A673 (cell line): ENCODE results near the gene EFTUD2. TPM values are rescaled to one million over a fixed set of nuclear protein-coding genes. Genes with fewer than 3 reads are reported as not detected.

Source experiments
- BruUV-seq: library from RNA; stranded (reverse); fragments of 400-500 nt; replicated peaks from 2 replicates; lab custom pipeline; 2021; lab: Mats Ljungman, UMichigan
- CTCF ChIA-PET: fragments of 300-600 bp; sonication (Branson Sonifier 250); formaldehyde crosslinking; loops from one replicate; lab custom pipeline; 2022; ENCODE audit warnings: antibody characterized with exemption; lab: Charles Lee
- POLR2A ChIA-PET: fragments of 300-600 bp; sonication (Branson Sonifier 250); formaldehyde crosslinking; loops from one replicate; lab custom pipeline; 2022; ENCODE audit warnings: antibody characterized with exemption; ENCODE audit not compliant: low non-redundant PET; lab: Charles Lee
- DNase-seq: peaks from one replicate; pipeline ENCODE4 v3.0.0-alpha.2; 2015; ENCODE audit warnings: low spot score
- H3K27ac ChIP-seq: fragments of 200-600 bp; sonication (generic); 2 replicates; pipeline ENCODE4 v1.5.1; 2016; ENCODE audit warnings: mixed run types, low read depth, mild to moderate bottlenecking, mixed read lengths, antibody characterized with exemption, low read length; ENCODE audit not compliant: poor library complexity, severe bottlenecking
- H3K27me3 ChIP-seq: fragments of 200-600 bp; sonication (generic); replicated peaks from 2 replicates; pipeline ENCODE4 v1.6.1; 2017; ENCODE audit warnings: mixed run types, low read depth, mild to moderate bottlenecking, mixed read lengths, antibody characterized with exemption, low read length; ENCODE audit not compliant: insufficient read depth, poor library complexity
- H3K36me3 ChIP-seq: fragments of 200-600 bp; sonication (generic); 2 replicates; pipeline ENCODE4 v1.6.1; 2016; ENCODE audit warnings: mixed run types, mild to moderate bottlenecking, mixed read lengths, antibody characterized with exemption, low read length; ENCODE audit not compliant: insufficient read depth, poor library complexity, severe bottlenecking
- H3K4me1 ChIP-seq: fragments of 200-600 bp; sonication (generic); 2 replicates; pipeline ENCODE4 v1.6.1; 2017; ENCODE audit warnings: mixed run types, mild to moderate bottlenecking, mixed read lengths, antibody characterized with exemption, low read length; ENCODE audit not compliant: insufficient read depth, poor library complexity, severe bottlenecking
- H3K4me3 ChIP-seq: fragments of 200-600 bp; sonication (generic); 2 replicates; pipeline ENCODE4 v1.5.1; 2016; ENCODE audit warnings: low read depth, mixed run types, mild to moderate bottlenecking, mixed read lengths, low read length; ENCODE audit not compliant: poor library complexity, severe bottlenecking
- H3K9me3 ChIP-seq: fragments of 200-600 bp; sonication (generic); 2 replicates; pipeline ENCODE4 v1.6.1; 2016; ENCODE audit warnings: mixed run types, low read depth, mild to moderate bottlenecking, mixed read lengths, antibody characterized with exemption, low read length; ENCODE audit not compliant: poor library complexity, severe bottlenecking
- EZH2 ChIP-seq: fragments of 200-600 bp; sonication (generic); IDR thresholded peaks from 2 replicates; pipeline ENCODE4 v1.6.1; 2017; ENCODE audit warnings: borderline replicate concordance, low read depth, mild to moderate bottlenecking, mixed read lengths, antibody characterized with exemption, low read length; ENCODE audit not compliant: poor library complexity, severe bottlenecking
- intact Hi-C: fragments of 100-400 bp; cut with micrococcal nuclease; formaldehyde crosslinking; loops from one replicate; pipeline ENCODE4 v1.10.0; 2022; ENCODE audit not compliant: unreplicated experiment
- total RNA-seq: library from RNA; stranded (reverse); gene quantifications from 2 replicates; pipeline ENCODE4 v1.2.3, GENCODE V29; 2021
- TF ChIP-seq, protein P1 (sequence below): fragments of 300-800, 200-600 bp; sonication (generic); conservative IDR thresholded peaks from 2 replicates; pipeline ENCODE4 v1.5.1; 2017; ENCODE audit warnings: low read depth, mild to moderate bottlenecking, antibody characterized with exemption, low read length, moderate library complexity, mixed read lengths

The EFTUD2 gene
- total RNA-seq, 1 experiment from 2014 or later, result 144 TPM

DNA sequence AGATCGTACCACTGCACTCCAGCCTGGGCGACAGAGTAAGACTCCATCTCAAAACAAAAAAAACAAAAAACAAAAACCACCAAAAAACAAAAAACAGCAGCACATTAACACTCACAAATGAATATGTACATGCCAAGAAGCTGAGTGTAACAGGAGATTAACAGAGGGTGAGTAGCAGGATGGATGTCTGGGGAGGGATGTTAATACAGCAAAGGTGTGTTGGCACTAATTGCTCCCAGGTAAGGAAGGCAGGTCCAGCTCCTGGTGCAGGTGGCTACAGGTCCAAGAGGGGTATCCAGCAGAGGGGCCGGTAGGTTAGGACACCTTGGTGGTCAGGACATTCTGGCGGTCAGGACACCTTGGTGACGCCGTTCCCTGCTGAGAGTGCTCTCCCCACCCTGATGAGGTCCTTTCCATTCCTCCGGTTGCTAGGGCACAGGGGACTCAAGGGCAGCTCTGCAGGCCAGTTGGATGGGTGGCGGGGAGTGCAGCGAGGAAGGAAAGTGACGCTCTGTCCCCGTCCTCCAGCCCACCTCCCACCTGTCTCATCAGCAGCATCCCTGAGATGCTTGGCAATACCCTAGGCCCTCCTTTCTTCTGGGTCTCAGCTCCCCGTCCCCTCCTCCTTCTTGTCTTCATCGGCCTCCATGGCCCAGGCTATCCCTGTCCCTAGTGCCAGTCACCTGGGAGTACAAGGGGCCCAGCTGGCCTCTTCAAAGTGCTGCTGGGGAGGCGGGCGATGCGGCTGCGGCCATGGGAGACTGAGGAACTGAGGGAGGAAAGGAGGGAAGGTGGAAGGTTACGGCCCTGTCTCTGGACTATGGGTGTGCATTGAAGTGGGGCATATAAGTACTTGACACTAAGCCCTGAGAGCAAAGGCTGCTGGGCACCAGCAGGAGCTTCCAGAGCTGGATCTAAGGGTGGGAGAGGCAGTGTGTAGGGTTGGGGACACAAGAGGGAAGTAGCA is 26.8 kb upstream of the EFTUD2 start:
- H3K36me3 ChIP-seq, result peaks cover 38% of the 10 kb centered on the region

DNA sequence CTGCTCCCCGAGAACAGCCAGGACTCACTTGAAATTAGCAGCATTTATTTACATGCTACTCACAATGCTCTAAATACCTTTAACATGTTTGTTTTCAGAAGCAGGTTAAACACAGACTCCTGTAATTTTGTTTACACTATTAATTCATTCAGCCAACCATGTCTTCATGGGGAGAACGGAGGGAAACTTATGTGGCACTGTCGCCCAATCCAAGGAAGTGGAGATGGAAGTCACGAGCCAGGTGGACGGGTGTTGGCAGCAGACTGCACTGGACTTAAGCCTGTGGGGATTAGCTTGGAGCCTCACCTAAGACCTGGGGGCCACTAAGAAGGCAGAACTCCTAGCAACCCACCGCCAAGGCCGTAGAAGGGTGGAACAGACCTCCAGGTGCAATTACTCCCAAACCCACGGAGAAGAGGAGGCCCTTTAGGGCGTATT is 24.9 kb upstream of the EFTUD2 start:
- Histone ChIP-seq H3K27ac (no peak overlapping the region), H3K36me3 (peaks cover 22% of the 10 kb centered on the region), H3K9me3 (no peaks in the 10 kb centered on the region), H3K27me3 (no peaks in the 10 kb centered on the region), H3K4me1 (no peaks in the 10 kb centered on the region), H3K4me3 (no peak overlapping the region)
- TF ChIP-seq EZH2, result no peak
- intact Hi-C loops, result no loop called here
- BruUV-seq, result no TSS peak
- ChIA-PET POLR2A (no interaction called here), CTCF (no interaction called here)
- DNase-seq, result no peak

More for the DNA sequence above, 26.8 kb upstream of the EFTUD2 start:
- DNase-seq, result no peak
- no peaks in the 10 kb centered on the region for H3K27me3 ChIP-seq
- no peak for TF ChIP-seq EZH2
- TF ChIP-seq, protein P1, sequence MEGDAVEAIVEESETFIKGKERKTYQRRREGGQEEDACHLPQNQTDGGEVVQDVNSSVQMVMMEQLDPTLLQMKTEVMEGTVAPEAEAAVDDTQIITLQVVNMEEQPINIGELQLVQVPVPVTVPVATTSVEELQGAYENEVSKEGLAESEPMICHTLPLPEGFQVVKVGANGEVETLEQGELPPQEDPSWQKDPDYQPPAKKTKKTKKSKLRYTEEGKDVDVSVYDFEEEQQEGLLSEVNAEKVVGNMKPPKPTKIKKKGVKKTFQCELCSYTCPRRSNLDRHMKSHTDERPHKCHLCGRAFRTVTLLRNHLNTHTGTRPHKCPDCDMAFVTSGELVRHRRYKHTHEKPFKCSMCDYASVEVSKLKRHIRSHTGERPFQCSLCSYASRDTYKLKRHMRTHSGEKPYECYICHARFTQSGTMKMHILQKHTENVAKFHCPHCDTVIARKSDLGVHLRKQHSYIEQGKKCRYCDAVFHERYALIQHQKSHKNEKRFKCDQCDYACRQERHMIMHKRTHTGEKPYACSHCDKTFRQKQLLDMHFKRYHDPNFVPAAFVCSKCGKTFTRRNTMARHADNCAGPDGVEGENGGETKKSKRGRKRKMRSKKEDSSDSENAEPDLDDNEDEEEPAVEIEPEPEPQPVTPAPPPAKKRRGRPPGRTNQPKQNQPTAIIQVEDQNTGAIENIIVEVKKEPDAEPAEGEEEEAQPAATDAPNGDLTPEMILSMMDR, result no peak
- BruUV-seq, result no TSS peak
- H3K4me1 ChIP-seq, result no peaks in the 10 kb centered on the region
- H3K9me3 ChIP-seq, result no peaks in the 10 kb centered on the region
- POLR2A ChIA-PET, result no interaction called here
- no peak overlapping the region for H3K4me3 ChIP-seq
- no peak overlapping the region for H3K27ac ChIP-seq
- intact Hi-C loops, result no loop called here
- CTCF ChIA-PET, result no interaction called here

DNA sequence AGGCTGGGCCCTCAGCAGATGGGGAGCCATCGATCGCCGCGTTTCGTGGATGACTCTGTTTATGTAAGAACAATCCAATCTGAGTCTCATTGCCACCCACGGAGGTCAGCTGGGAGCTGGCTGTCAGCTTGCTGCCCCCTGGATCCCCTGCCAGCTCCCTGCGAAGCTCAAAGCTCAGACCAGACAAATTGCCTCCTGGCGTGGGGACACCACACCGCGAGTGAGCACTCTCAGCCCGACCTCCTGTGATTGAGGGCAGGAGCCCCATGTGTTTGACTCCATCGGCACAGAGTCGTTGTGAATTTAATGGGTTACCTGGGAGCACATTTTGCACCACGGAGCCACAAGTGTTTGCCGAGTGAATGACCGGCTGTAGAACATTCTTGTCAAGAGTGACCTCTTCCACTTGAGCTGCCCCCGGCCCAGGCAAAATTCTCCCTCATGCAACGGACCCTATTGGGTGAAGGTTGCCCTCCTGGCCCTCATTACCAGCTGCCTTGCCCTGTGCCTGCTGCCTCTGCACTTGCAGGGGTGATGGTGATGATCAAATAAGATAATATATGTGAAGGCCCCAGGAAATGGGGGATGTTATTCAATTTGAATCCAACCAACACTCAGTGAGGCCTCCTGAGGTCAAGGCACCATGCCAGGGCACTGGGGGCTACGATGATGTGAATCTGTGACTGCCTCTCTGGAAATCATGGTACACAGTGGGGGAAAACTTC is 23.7 kb upstream of the EFTUD2 start:
- DNase-seq, result no peak
- Histone ChIP-seq H3K4me3 (no peak overlapping the region), H3K36me3 (peaks cover 10% of the 10 kb centered on the region), H3K27ac (no peak overlapping the region), H3K9me3 (no peaks in the 10 kb centered on the region), H3K27me3 (no peaks in the 10 kb centered on the region), H3K4me1 (no peaks in the 10 kb centered on the region)
- ChIA-PET CTCF (interaction anchor here (0.6 kb wide), 1 partner anchor 32 kb away, joined by 4 read pairs; no protein-coding TSS in a partner anchor), POLR2A (no interaction called here)
- intact Hi-C loops, result no loop called here
- BruUV-seq, result no TSS peak
- TF ChIP-seq, protein P1, result no peak
- no peak for TF ChIP-seq EZH2
